GM12872 (cell line): ENCODE results near the gene XXYLT1.

Experiments
- TF ChIP-seq, protein P1 (sequence below): IDR thresholded peaks from 3 replicates; pipeline ENCODE4 v1.5.1; 2011; ENCODE audit warnings: low read depth, mild to moderate bottlenecking, low read length, moderate library complexity; ENCODE audit not compliant: insufficient read depth

The XXYLT1 gene

DNA sequence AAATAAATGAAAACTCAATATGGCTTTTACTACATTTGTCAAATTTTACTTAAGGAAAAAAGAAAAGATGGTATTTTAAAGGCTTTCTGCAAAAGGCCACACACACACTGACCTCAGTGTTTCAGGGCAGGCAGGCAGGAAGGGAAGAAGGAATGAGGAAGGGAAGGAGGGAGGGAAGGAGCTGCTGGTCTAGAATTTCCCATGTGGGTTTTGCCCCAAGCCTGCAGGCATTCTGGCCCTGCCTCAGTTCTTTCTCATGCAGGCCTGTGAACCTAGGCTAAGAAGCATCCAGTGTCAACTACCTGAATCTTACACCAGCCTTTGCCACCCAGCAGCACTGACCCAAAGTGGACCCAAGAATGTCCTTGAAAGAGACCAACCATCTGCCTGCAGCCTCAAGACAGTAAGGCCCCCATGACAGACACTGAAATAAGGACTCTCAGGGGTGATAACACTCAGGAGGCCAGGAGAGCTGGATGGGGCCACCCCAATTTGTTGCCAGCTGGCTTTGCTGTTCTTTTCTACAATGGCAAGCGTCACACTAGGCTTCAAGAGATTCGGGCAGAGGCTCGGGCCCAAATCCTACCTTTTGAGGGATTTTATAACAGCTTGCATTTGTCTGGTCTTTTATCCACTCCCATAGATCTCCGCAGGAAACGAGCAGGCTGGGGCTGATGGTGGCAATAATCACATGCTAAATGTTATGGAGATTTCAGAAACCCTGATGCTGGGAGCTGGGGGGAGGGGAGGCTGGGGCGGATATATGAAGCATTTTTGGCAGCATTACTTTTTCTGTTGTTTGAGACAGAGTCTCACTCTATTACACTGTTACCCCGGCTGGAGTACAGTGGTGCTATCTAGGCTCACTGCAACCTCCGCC, 51.4 kb downstream of the XXYLT1 start:
- TF ChIP-seq, protein P1, sequence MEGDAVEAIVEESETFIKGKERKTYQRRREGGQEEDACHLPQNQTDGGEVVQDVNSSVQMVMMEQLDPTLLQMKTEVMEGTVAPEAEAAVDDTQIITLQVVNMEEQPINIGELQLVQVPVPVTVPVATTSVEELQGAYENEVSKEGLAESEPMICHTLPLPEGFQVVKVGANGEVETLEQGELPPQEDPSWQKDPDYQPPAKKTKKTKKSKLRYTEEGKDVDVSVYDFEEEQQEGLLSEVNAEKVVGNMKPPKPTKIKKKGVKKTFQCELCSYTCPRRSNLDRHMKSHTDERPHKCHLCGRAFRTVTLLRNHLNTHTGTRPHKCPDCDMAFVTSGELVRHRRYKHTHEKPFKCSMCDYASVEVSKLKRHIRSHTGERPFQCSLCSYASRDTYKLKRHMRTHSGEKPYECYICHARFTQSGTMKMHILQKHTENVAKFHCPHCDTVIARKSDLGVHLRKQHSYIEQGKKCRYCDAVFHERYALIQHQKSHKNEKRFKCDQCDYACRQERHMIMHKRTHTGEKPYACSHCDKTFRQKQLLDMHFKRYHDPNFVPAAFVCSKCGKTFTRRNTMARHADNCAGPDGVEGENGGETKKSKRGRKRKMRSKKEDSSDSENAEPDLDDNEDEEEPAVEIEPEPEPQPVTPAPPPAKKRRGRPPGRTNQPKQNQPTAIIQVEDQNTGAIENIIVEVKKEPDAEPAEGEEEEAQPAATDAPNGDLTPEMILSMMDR = no peak

DNA sequence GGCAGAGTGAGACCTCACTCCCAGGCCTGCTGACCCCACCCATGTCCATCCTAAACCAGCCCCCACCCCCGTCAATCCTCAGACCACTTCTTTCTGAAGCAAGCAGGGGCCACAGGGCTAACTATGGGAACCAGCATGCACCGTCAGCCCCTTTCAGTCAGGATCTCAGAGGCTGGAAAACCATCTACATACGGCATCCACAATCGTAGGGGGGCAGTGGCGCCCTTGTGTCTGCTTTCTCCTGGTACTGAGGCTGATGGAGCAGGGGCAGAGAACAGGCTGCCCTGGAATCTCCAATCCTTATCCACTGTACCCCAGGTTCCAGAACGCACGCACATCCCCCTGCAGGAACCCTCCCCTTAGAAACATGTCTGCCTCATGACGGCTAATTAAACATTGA, 56.6 kb downstream of the XXYLT1 start:
- TF ChIP-seq, protein P1 = no peak

DNA sequence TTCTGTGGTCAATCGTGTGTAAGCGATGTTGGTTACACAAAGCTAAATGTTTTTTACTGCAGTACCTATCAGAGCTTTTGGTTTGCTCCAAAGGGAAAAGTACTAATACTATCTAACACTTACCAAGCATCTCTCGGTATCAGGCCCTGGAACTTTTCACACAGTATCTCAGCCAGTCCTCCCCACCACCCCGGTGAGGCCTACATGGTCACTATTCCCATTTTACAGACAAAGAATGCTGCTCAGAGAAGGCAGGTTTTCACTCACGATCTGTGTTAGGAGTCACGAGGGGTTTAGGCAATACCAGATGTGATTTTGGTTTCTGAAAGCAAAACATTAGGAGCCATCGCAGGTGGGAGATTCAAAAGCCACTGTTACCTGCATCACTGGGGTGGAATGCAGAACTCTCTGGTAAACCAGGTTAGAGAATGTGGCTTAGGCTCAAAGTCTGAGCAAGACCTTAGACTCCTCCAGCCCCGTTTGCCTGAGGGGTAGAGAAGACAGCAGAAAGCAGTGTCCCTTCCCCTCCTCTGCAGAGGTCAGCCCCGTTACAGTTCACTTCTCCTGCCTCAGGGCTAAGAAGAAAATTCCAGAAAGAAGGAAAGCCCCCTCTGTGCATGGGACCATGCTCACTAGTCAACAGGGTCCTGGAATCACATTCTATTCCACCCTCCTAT, 57.2 kb downstream of the XXYLT1 start:
- TF ChIP-seq, protein P1 = no peak

- TF ChIP-seq, protein P1 = no peak
These were observed 58.1 kb downstream of the XXYLT1 start for GRCh38 chr3:195212749-195213375.

- TF ChIP-seq, protein P1 = no peak
These were observed 58.8 kb downstream of the XXYLT1 start for GRCh38 chr3:195212033-195212748.

DNA sequence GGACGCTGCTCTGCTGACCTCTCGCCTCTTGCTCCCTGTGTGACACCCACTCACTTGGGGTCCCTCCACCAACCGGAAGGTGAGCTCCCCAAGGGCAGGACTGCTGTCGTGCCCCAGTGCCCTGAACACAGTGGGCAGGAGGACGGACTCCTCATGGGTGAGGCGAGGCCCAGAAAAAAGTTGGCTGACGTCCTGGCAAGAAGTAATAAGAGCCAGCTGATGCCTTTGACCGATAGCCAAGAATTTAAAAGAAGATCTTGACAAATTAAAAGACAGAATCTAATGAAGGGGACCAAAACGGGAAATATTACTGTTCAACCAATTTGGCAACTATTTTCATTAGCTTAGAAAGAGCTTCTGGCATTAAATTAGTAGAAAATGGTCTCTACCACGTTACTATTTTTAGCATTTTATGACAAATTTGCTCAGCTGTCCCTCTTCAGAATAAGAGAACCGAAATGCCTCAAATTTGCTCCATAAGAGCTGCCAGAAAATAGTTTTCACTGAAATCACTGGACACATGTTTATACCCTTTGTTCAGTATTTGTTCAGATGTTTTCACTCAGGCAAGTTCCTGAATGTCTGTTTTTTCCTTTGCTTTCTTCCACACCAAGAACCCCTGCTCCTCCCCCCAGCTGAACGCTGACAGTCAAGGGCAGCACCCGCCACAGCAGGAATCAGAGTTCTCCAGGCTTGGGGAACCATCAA, 60.5 kb downstream of the XXYLT1 start:
- TF ChIP-seq, protein P1 = no peak
